EH (cell line): Measurements from ENCODE around the gene NTSR1.

Experiments used
- DNase-seq: peaks from one replicate; pipeline ENCODE4 v3.0.0-alpha.2; 2015; ENCODE audit warnings: low read depth

Gene NTSR1

DNA sequence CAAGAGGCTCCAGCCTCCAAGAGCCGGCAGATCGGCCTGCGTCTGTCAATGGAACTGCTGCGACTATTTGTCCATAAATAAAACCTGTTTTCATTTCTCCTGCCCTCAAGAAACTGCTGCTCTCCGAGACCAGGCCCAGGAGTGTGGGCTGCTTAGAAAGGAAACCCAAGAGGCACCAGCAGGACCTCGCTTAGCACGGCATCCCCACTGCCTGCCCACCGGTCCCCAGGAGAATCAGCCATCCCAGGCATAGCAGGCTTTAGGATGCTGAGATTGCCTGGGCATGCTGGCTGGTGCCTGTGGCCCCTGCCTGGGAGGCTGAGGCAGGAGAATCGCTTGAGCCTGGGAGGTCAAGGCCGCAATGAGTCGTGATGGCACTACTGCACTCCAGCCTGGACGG lies 17.6 kb downstream of the NTSR1 start:
- no peak for DNase-seq

DNA sequence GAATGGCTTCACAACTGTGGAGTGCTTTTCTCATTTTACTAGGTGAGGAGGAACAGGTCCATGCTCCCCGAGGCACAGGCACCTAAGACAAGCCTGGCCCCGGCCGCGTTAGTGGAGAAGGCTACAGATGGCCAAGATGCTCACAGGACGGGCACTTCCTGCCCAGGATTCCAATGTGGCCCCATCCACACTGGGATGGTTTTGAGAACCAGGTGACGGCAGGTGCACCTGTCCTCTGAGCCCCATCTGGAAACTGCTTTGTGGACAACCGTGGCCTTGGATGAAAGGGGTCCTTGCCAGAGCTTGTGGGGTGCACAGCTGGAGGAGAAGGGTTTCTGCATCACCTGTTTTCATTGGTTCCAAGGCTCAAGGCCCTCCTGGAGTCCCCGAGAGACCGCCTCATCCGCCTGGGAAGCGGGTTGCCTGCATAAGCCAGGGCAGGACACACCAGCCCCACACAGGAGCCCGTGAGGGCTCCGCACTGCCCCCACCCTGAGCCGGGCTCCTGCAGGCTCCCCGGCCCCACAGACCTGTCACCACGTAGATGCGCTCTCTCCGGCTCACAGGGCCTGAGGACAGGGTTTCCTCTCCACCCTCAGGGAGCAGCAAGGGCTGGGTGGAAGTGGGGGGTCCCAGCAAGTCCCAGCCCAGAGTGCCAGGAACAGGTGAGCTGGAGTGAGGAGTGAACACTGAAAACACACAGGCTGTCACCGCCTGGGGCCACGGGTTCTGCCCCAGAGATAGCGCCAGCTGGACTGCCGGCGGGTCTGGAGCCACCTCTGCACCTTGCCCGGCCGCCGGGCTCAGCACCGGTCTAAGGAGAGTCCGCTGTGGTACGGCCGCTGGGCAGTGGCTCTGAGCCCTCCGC lies 18.3 kb downstream of the NTSR1 start:
- no peak for DNase-seq

DNA sequence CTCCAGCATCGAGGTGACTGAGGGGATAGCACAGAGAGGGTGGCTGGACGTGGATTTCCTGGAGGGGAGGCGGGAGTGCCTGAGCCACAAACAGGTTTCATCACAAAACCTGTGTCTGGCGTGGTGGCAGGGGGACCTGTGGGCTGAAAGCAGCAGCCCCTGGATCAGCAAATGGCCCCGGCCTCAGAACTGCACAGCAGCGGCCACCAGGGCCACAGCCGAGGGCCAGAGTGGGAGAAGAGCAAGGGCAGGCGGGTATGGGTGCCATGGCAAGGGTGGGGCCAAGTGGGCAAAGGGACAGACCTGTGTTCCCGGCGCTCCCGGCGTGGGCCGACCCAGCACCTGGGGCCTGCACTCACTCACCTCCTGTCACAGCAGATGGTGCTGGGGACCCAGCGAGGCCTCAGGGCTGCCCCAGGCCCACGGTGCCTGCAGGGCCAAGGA lies 19.0 kb downstream of the NTSR1 start:
- no peak for DNase-seq

DNA sequence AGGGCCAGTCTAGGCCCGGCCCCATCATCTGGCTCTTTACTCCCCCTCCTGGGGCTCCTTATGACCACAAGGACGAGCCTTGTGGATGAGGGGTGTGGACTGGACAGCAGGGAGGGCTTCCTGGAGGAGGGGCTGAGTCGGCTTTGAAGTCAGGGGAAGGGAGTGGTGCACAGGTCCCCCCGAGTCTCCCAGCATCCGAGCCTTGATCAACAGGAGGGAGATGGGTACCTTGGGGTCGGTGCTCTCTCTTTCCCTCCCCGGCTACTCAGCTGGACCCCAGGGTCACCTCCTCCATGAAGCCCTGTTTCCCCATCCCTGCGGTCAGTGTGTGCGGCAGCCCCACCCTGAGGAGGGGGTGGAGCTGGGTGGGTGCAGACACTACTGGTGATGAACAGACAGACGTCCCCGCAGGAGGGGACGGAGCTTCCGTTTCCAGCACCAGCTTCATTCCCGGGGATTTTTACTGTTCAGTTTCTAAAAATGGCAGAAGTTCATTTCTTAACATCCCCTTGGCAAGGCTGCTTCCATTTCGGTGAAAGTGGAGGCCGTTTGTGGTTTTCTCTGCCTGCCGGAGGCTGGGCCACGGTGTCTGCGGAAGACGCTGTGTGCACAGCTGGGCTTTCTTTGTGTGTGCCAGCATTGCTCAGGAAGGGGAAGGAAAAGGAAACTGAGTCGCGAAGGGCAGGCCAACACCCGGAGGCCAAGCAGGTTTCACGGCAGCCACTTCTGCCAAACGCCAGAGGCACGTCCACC lies 19.6 kb downstream of the NTSR1 start:
- no peak for DNase-seq

DNA sequence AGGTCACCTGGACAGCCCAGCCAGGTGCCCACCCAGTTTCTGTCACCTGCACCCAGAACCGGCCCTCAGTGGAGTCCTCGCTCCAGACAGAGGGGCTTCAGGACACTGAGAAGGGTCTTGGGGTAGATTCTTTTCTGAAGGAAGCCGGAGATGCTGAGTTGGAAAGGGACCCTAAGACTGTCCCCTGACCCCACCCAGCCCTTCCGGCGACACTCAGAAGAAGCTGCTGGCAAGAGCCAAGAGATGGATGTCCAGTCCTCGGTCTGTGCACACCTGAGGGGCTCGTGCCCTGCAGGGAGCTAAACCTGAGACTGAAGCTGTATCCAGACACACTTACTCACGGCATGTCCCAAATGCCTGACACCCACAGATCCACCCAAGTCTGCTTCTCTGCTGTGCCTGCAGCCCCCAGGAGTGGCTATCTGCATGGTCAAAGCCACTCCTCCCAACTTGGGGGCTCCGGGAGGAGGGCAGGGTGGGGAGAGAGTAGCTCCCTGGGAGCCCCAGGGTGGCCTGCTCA lies 20.2 kb downstream of the NTSR1 start:
- DNase-seq: no peak

DNA sequence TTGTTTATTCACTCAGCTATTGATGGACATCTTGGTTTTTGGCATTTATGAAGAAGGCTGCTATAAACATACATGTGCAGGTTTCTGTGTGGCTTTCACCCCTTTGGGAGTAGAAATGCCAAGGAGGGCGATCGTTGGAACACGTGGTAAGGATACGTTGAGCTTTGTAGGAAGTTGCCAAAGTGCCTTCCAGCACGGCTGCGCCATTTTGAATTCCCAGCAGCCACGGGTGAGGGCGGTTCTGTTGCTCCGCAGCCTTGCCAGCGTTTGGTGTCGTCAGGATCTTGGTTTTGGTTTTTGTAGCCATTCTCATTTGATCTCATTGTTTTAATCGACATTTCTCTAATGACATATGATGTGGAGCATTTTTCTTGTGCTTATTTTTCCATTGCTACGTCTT lies 21.8 kb downstream of the NTSR1 start:
- DNase-seq: no peak

DNA sequence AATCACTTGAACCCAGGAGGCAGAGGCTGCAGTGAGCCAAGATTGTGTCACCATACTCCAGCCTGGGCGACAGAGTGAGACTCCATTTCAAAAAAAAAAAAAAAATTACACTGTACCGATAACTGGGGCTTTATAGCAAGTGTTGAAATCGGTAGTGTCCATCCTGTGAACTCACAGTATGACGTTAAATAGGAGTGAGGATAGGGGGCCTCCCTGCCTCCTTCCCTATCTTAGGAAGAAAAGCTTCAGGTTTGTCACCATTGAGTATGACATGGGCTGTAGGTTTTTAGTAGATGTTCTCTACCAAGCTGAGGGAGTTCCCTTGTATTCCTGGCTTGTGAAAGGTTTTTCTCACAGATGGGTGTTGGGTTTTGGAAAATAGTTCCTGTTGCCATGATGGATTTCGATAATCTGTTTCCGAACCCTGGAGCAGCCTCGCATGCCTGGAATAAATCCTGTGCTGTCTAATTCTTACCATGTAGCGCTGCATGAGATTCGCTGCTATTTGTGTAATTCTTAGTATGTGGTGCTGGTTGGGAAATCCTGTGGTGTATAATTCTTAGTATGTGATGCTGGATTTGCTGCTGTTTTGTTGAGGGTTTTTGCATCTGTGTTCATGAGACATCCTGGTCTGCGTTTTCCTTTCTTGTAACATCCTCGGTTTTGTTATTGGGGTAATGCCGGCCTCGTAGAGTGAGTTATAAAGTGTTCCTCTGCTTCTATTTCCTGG lies 23.6 kb downstream of the NTSR1 start:
- no peak for DNase-seq

DNA sequence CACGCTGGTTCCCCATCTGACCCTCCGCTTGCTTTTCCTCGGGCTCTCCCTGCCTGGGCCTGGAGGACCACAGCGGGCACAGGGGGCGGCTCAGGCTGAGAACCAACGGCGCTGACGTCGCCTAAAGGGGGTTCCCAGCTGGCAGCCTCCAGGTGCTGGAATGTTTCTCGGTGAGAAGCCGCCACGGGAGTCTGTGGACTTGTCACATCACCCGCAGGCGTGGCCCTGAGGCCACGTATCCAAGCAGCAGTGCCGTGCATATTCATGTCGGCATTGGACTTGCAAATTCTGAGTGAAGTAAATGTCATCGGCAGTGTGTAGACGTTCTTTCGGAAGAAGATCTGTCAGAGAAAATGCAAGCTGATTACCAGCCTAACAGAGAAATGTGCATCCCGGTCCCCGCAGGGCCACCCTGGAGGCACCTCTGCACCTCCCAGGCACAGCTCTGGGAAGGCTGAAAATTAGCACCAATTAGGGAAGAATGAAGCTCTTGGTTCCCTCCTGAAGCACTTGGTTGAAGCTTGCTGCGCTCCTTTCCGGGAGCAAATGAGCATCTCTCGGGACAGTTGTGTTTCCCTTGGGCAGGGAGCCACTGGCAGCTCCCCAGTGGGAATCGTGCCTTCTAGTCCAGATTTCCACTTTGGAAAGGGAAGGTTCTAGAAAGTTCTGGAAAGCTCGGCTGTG lies 24.3 kb downstream of the NTSR1 start:
- DNase-seq: no peak

DNA sequence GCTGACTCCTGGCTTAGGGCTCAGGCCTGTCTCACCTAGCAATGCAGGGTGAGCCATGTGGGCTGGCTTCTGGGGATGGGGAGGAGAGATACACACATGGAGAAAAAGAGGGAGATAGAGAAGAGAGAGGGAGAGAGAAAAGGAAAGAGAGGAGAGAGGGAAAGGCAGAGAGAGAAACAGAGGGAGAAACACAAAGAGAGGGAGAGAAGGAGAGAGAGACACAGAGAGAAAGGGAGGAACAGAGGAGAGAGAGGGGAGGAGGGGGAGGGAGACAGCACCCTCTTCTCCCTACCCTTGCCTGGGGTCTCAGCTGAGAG lies 24.8 kb downstream of the NTSR1 start:
- no peak for DNase-seq

DNA sequence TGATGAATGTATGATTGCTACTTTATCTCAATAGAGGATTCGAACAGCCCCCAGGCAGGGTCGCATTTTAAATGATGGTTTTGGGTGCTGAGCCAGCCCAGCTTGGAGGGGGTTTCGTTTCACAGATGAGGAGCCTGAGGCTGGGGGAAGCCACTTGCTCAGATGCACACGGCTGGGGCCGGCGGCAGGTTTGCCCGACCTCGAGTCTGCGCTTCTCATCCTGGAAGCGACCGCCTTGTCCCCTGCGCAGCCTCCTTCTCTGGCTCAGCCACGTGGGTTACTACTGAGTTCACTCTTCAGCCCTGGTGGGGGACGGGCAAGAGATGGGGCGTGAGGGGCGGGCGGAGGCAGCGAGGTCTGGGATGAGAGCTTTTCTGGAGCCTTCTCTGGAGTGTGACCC lies 25.3 kb downstream of the NTSR1 start:
- DNase-seq: no peak

DNA sequence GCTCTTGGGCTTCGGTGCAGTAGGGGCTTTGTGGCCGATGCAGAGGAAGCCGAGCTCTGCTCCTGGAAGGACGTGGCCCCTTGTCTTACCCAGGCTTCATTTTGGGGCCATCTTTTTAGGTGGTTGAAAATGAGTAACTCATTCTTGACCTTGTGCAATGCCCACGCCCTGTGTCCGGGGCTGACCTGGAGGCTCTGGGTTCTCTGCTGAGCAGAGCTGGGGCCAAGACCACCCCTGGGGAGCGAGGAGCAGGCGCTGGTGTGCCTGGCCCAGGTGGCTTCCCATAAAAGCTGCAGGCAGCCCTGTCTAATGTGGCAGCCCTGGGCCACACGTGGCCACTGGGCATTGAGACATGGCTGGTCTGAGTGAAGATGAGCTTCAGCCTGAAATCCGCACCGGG lies 25.7 kb downstream of the NTSR1 start:
- no peak for DNase-seq

DNA sequence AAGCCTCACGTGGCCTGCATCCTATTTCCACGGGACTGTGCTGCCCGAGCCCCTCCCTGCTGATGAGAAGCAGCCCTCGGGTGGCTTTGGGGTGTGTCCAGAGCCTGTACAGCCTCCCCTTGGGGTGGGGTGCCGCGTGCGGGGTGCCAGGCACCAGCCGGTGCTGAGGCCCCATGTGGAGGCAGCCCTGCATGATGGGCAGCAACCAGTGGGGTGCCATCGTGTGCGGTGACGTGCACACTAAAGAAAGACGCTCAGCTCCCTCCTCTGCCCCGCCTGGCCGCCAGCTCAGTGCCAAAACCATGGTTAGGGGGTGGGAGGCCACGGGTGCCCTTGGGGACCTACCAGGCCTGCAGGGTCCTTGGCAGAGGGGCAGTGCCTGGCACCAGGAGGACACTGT lies 26.2 kb downstream of the NTSR1 start:
- no peak for DNase-seq

DNA sequence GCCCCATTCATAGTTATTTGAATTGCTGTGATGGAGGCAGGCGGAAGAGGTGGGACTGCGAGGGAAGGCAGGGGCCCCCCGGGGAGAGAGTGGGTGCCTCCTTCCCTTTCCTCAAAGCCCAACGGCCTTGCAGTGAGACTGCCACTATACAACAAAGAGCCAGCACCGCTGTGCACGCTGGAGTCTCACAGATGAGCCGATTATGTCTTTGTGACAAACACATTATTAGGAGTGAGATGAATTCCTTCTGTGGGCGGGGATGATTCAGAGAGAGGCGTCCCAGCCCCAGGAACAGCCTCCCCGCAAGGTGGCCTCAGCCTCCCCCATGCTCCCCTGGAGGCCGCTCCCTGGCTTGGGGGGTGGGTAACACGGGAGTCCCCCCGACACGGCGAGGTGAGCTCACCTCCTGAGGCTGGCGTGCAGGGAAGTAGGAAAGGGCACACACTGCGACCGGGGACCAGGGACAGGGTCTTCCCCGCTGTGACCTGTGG lies 26.7 kb downstream of the NTSR1 start:
- DNase-seq: no peak

DNA sequence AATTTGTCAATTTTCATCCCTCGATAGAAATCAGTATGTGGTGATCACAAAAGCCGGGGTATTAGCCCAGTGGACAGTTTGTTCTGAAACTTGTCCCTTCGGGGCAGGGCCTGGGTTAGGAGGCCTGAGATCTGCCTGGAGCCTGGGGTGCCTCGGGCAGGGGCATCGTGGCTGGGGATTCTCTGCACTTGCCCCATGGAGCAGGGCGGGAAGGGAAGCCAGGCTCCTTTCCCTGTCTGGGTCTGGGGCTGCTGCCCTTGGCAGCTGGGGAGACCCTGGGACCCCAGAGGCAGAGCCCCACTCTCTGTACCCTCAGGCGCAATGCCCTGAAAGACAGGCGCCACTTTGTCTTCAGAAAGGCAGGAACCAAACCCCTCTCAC lies 27.4 kb downstream of the NTSR1 start:
- no peak for DNase-seq

DNA sequence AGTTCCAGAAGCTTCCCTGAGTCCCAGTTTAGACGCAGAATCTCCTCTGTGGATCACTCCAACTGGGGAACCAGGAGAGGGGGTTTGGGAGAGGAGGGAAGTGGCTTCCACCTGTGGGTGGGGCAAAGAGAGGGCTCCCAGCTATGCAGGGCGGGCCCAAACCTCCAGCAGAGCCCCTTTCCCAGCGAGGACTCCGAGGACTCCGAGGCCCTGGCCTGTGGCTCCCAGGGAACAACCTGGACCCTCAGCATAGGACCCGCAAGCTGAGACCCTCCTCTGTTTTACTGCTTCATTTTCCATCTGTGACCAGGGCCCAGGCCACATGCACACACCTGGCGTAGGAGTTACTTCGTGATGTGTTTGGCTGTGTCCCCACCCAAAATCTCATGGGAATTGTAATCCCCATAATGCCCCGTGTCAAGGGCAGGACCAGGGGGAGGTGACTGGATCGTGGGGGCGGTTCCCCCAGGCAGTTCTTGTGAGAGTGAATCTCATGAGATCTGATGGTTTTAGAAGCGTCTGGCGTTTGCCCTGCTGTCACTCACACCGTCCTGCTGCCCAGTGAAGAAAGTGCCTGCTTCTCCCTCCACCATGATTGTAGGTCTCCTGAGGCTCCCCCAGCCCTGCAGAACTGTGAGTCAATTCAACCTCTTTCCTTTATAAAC lies 27.9 kb downstream of the NTSR1 start:
- DNase-seq: no peak

DNA sequence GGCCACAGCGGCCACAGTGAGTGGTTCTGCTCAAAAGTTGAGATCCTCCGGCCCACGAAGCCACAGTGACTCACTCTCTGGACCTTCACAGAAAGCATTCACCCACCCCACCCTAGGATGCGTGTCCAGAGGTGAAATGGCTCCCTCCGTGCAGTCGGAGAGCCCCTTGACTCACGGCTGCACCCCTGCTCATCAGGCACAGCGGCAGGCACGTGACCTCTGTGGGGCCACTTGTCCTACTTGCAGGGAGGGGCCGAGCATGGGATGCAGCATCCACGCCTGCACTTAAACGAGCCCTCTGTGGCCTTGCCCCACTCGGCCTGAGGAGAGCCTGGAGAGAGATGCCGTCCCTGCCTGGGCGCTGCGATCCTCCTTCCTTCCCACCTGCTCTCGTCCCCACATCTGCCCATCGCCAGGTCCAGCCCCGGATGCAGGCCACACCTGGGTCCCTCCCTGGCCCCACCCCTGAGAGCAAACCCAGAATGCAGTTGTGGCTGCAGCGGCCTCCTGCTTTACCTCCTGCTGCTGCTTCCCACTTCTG lies 28.7 kb downstream of the NTSR1 start:
- DNase-seq: no peak

DNA sequence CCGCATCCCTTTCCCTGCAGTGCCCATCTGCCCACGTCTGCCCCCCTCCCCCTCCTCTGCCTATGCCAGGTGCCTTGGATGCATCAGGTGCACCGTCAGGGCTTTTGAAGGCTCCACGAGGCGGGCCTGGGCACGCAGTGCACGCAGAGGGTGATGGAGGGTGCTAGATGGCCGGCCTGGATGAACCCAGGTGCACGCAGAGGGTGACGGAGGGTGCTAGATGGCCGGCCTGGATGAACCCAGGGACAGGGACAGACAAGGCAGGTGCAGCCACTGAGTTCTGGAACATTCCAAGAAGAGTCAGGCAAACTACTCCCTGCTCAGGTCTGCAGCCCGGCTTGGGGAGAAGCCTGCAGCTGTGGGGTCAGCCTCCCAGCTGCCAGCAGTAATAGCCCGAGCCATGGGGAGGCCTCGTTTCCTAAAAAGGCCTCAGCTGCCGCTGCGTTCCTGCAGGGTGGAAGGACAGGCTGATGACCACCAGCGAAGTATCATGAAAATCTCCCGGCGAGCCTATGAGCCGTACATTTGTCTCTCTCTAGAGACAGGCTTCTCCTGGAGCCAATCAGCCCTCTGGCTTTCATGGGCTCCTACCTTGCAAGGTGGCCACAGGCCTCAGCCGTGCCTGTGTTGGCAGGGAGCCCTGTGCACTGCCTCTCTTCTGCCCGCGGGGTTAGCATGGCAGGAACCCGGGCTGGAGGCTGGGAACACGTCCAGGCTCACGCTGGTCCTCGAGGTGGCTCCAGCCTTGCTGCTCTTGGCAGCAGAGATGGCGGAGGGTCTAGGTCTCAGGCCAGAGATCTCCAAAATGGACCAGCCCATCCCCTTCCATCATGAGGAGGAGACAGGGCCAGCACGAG lies 29.6 kb downstream of the NTSR1 start:
- no peak for DNase-seq

DNA sequence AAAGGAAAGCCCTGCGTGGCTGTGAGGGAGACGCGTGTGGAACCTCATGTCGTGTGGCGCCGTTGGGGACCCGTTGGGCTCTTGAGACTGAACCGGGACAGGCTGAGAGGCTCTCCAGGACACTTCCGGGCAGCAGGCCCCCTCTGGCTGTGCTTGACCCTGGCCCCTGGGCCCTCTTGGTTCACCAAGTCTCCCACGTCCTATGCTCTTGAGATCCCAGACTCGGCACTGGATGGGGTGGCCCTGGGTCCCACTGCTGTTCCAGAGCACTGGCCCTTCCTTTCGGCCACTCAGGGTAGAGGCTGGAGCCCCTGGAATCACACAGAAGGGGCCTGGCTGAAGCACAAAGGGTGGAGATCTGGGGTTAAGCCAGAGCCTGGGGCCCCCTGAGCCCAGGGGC lies 30.4 kb downstream of the NTSR1 start:
- no peak for DNase-seq

DNA sequence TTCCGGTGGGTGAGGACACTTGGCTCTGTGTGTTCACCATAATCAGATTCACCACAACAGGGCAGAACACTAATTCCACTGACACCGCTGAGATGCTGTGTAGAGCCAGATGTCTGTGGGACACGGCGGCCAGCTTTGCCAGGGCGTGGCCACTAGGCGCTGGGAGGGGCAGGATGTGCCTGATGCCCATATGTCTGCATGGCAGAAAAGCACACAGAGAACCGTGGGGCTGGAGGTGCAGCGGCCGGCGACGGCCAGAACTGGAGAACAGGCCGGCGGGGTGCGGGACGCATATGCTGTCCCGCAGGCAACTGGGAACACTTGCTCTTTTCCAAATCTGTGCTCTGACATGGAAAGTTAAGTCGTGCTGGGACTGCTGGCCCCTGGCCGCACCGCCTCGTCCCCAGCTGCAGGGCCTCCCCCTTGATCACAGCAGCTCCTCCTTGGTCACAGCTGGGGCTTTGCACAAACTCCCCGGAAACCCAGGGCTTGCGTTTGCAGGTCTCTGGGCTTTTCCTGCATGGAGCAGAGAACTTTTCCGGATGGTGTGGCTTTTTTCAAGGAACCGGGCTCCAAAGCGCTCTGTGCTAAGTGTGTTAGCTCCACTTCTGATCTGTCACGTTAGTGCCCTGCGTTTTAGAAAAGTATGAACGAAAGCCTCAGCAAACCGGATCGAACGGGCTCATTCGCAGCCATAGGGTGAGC lies 31.1 kb downstream of the NTSR1 start:
- DNase-seq: peak; percentile 37
